GM21528 (cell line): Measurements from ENCODE around the gene ZPLD1.

Source experiments
- ATAC-seq: cut with Tn5 transposase; IDR thresholded peaks from one replicate; pipeline ENCODE4 v1.9.1; 2021; ENCODE audit warnings: mild to moderate bottlenecking, moderate library complexity; ENCODE audit not compliant: unreplicated experiment, low FRiP score

ZPLD1 gene

DNA sequence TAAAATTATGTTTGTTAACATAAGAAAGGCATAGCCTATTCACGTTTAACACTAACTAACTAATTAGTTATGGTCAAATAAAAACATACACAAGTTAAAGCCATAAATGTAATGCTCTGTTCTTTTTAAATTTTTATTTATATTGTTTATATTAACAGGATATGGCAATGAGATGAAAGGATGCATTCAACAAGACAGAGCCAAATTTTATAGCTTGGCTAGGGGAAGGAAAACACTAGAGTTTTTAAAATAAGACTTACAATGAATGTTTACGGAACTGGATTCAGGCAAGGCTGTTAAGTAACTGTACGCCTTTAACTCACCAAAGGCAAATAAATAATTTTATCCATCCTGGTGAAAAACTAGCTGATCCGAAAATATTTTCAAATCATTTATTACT is 86.4 kb downstream of the ZPLD1 start:
- no peak for ATAC-seq

DNA sequence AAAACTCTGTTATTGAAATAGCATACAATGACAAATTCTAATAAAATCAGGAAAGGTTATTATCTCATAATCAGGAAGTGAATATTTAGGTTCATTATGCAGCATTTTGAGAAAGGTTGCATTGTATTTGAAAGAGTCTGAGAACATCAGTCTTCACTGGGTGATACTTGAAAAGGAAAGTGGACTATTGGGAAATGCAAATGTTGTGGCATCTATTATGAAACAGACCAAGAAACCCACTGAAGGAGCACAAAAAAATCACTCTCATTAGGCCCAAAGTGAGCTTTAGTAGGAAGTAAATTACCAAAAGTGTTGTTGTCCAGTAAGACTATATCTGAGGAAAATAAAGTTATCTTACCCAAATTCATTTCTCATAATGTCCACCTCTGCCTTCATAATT is 90.8 kb downstream of the ZPLD1 start:
- no peak for ATAC-seq

DNA sequence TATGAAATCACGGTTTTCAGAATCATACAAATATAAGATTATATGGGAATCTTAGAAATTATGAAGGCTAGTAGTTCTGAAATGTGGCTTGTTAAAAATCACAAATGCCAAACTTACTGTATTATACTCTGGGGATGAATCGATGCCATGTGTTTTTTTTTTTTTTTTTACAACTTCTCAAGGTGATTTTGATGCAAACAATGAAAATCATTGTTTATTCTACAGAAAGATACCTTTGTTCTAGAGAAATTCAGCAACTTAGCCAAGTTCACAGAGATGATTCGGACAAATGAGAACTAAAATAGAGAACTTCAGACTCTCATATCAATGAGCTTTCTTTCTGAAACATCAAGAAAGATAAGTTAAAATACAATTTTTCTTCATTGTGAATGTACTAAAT is 92.0 kb downstream of the ZPLD1 start:
- ATAC-seq: no peak

DNA sequence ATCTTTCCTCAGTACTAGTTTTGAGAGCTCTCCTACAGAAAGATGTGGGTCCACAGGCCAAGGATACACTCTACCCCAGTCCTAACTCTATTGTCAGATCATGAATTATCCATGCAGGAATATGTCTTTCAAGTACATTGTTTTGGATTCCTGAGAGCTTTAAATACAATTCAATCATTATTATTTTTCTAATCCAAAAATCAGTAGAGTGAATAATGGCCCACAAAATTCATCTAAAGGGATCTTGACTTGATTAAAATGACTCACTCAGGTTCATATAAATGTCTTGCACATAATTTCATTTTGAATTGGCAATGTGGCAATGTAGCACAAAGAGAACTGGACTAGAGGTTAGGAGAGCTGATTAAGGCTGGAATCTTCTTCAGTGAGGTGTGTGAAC is 93.9 kb downstream of the ZPLD1 start:
- ATAC-seq: no peak
